Measurements from ENCODE around the gene PGAP6. TPM values are rescaled to one million over a fixed set of nuclear protein-coding genes. Genes with fewer than 3 reads are reported as not detected.

PGAP6 gene
- total RNA-seq, 1 donor from 2014 or later: 55.8 TPM

DNA sequence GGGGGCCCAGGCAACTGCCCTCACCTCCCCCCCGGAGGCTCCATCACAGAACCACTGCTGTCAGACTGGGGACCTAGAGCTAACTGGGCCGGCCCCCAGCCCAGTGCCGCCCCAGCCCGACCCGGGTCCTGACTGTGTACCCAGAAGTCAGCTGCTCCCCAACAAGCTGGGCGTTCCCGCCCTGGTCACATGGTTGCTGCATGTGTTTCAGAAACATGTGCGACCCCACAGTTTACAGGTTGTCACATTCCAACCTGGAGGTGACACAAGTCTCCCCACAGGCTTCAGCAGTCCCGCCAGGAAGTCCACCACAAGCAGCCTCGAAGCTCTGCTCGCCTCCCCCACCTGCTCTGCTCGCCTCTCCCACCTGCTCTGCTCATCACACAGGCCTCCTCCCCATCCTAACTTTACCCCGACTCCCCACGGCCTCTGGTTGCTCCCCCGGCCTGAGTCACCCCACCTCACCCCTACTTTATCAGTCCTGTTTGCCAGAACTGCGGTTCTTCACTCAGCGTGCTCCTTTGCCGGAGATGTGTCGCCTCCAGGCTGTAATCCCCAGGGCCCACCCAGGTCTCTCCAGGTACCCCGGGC, 12.4 kb downstream of the PGAP6 start:
- TF ChIP-seq, protein P1, sequence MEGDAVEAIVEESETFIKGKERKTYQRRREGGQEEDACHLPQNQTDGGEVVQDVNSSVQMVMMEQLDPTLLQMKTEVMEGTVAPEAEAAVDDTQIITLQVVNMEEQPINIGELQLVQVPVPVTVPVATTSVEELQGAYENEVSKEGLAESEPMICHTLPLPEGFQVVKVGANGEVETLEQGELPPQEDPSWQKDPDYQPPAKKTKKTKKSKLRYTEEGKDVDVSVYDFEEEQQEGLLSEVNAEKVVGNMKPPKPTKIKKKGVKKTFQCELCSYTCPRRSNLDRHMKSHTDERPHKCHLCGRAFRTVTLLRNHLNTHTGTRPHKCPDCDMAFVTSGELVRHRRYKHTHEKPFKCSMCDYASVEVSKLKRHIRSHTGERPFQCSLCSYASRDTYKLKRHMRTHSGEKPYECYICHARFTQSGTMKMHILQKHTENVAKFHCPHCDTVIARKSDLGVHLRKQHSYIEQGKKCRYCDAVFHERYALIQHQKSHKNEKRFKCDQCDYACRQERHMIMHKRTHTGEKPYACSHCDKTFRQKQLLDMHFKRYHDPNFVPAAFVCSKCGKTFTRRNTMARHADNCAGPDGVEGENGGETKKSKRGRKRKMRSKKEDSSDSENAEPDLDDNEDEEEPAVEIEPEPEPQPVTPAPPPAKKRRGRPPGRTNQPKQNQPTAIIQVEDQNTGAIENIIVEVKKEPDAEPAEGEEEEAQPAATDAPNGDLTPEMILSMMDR (IDR thresholded peaks at IDR 0.05): no peak
- Histone ChIP-seq H3K4me1 (peaks cover 19% of the 10 kb centered on the region), H3K27me3 (ENCODE audit: low read depth) (no peaks in the 10 kb centered on the region), H3K4me3 (no peak overlapping the region), H3K36me3 (peaks cover 58% of the 10 kb centered on the region), H3K9me3 (no peaks in the 10 kb centered on the region), H3K27ac (no peak overlapping the region)
- ATAC-seq (no peak), DNase-seq (no peak)
- intact Hi-C loops (cut with DNase I): no loop called here

DNA sequence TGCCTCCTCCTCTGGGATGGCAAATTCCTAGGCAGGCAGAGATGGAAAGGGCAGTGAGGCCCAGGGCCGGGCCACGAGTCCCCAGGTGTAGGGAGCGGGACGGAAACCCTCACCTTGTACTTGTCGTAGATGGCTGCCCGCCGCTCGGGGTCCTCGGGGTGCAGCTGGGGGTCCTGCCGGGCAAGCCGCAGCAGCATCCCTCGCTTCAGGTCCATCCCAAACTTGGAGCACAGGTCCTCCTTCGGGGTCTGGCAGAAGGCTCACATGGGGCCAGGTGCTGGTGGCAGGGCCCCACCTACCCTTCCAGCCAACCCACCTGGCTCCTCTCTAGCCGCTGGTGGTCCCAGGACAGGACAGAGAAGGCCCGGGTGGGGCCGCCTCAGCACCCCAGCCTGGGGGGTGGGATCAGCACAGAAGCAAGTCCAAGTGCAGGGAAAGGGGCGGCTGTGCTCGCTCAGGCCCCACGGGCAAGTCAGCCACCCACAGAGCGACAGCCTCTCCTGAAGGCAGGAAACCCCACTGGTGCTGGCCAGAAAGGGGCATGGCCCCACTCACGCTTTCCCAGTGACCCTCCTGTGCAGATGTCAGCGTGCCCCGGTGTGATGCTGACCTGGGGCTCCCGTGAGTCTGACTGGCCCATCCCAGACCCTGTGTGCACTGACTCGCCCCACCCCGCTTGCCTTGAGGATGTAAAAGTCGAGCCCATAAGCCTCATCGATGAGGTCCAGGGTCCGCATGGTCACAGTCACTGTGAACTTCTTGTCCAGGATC, 13.2 kb downstream of the PGAP6 start:
- H3K36me3 ChIP-seq: peaks cover 51% of the 10 kb centered on the region
- TF ChIP-seq, protein P1 (IDR thresholded peaks at IDR 0.05): no peak
- no peaks in the 10 kb centered on the region for H3K9me3 ChIP-seq
- no peak for DNase-seq
- no peak overlapping the region for H3K27ac ChIP-seq
- ATAC-seq: no peak
- peaks cover 19% of the 10 kb centered on the region for H3K4me1 ChIP-seq
- intact Hi-C loops (cut with DNase I): no loop called here
- peaks cover 3% of the 10 kb centered on the region for H3K27me3 ChIP-seq (ENCODE audit: low read depth)
- no peak overlapping the region for H3K4me3 ChIP-seq

DNA sequence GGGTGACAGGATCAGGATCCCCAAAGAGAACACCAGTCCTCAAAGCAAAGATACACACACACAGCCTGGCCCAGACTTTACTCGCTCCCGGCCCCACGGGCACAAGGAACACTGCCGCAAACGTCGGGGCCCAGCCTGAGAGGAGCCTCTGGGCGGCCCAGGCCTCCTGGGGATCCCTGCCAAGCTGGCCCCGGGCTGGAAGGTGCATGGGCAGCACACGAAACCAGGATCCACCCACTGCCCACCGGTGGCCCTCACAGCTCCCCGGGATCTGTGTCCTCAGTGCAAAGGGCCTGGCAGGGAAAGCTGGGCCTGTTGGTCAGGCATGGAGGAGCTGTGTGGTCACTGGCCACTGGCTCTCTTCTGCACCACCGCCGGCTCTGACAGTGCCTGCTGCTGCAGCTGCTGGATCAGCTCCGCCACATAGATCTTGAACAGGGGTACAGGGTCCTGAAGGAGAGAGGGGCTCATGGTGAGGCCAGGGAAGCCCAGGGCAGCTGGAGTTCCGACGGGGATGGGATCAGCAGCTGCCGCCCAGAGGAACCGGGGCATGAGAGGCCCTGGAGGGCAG, 14.4 kb downstream of the PGAP6 start:
- intact Hi-C loops (cut with DNase I): no loop called here

DNA sequence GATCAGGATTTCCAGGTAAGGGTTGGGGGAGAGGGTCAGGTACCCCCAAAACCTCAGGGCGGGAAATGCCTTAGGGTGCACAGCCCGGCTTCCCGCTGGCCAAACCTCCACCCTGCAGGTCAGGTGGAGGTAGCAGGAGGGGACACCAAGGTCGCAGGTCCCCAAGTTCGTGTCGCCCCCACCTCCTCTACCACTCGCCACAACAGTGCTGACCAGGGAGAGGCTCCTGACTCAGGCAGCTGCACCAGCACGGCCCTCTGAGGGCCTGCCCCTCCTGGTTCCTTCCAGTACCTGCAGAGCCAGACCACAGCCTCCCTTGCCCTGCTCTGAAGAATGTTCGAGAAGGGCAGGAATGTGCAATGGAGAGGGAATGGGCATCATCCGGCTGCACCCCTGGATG, 15.3 kb downstream of the PGAP6 start:
- Histone ChIP-seq H3K27me3 (ENCODE audit: low read depth) (peaks cover 9% of the 10 kb centered on the region), H3K36me3 (peaks cover 32% of the 10 kb centered on the region), H3K4me1 (peaks cover 27% of the 10 kb centered on the region), H3K27ac (no peak overlapping the region), H3K4me3 (no peak overlapping the region), H3K9me3 (no peaks in the 10 kb centered on the region)
- TF ChIP-seq, protein P1 (IDR thresholded peaks at IDR 0.05): no peak
- ATAC-seq (no peak), DNase-seq (no peak)
- intact Hi-C loops (cut with DNase I): no loop called here

More for the DNA sequence above, 14.4 kb downstream of the PGAP6 start:
- ATAC-seq: no peak
- H3K4me3 ChIP-seq: no peak overlapping the region
- peaks cover 9% of the 10 kb centered on the region for H3K27me3 ChIP-seq (ENCODE audit: low read depth)
- TF ChIP-seq, protein P1 (IDR thresholded peaks at IDR 0.05): no peak
- peaks cover 41% of the 10 kb centered on the region for H3K36me3 ChIP-seq
- DNase-seq: no peak
- H3K9me3 ChIP-seq: no peaks in the 10 kb centered on the region
- H3K27ac ChIP-seq: no peak overlapping the region
- H3K4me1 ChIP-seq: peaks cover 20% of the 10 kb centered on the region

DNA sequence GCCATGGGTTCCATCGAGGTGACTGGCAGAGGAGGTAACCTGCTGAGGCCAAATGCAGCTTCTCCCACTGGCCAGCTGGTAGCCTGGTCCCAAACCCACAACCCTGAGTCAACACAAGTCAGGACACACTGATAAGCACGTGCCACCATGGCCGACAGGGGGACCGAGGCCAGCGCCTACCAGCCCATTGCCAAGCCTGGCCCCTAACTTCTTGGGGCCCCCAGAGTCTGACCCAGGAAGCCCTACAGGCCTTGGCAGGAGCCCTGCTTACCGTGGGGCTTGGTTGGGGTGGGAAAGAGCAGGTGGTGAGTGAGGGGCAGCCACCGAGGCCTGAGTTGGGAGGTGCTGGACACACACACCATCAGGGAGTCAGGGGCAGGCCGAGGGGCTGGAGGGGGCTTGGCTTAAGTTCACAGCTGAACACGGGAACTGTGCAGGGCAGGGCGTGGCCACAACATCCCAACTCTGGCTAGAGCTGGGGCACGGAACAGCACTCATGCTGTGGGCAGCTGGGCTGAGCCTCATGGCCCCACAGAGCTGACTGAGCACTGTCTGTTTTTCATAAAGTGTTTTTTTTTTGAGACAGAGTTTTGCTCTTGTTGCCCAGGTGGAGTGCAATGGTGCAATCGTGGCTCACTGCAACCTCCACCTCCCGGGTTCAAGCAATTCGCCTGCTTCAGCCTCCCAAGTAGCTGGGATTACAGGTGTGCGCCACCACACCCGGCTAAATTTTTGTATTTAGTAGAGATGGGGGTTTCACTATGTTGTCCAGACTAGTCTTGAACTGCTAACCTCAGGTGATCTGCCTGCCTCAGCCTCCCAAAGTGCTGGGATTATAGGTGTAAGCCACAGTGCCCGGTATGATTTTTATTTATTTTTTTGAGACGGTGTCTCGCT, 16.9 kb downstream of the PGAP6 start:
- Histone ChIP-seq H3K4me1 (peaks cover 16% of the 10 kb centered on the region), H3K36me3 (peaks cover 31% of the 10 kb centered on the region), H3K4me3 (no peak overlapping the region), H3K9me3 (no peaks in the 10 kb centered on the region), H3K27ac (no peak overlapping the region), H3K27me3 (ENCODE audit: low read depth) (peaks cover 9% of the 10 kb centered on the region)
- intact Hi-C loops (cut with DNase I): no loop called here
- TF ChIP-seq, protein P1 (IDR thresholded peaks at IDR 0.05): no peak
- DNase-seq (no peak), ATAC-seq (no peak)

Data from lower lobe of right lung (tissue), 2 donors.